ENCODE data around the gene WWOX. TPM values are rescaled to one million over a fixed set of nuclear protein-coding genes. Genes with fewer than 3 reads are reported as not detected.

The WWOX gene
- total RNA-seq, 1 donor from 2014 or later: 9.5 TPM

DNA sequence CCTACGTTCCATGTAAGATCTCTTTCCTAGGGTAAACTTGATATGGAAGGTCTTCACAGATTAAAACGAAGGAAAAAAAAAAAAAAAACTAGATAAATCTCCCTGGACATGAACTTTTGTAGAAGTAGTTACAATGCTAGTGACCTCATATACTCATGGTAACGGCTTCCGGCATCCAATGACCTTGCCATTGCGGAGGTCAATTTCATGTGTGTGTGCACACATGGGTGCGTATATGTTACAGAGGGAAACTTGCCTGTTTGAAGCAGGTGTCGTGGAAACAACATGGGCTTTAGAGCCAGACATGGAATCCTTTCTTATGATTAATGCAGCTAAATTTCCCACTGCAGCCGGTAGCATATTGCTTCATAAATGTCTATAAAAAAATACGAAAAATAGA is 1065.6 kb downstream of the WWOX start:
- DNase-seq (ENCODE audit: low read depth in 2 of 2): no peak

DNA sequence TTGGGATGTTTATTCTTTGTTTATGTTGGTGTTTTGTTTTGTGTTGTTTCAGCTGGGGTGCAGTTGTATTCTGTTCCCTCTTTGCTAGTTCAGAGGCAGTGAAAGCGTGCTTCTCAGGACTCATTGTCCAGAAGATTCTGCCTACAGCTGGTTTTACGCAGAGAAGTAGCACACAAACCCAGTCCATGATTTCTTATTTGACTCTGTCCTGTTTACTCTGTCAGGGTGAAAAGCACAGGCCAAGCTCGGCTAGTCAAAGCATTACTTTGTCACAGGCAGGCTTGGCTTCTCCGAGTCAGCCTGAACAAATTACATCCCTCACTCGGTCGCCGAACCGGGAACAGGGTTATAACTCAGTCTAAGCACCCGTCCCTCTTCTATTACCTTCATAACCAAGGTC is 1066.1 kb downstream of the WWOX start:
- no peak for DNase-seq (ENCODE audit: low read depth in 2 of 2)

- no peak for DNase-seq (ENCODE audit: low read depth in 2 of 2)
Measured at GRCh38 chr16:79167893-79168292, 1068.4 kb downstream of the WWOX start.

DNA sequence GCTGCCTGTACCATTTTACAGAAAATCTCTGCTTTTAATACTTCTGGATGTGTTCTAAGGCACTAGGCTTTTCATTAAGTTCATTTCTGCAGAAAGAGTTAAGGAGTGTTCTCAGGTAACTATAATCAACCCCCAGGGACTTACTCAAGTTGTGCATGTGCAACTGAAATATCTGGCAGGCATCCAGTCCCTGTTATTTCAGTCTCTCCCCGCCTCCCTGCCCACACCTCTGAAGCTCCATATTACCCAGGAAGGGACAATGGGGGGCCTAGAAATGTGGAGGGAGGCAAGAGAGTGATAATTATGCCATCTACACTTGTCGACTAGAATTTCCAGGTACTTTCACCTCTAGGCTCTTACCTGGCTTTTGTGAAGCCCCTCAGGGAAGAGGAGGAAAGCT is 1068.9 kb downstream of the WWOX start:
- no peak for DNase-seq (ENCODE audit: low read depth in 2 of 2)

DNA sequence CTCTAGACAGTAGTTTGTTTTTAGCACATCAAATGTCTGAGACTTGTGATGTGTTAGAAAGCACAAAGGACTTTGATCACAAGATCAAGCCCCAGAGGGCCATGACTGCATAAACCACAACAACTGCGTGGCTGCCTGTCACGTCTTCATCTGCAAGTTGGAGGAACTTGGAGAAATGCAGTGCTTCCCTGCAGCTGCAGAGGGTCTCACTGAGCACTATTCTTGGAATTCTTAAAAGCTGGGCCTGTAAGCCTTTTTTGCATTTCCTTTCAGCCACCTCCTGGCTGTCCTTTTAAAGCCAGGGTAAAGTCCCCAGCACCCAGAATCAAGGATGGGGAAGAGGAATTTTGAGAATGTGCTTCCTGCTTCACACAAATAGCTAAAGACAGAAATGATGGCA is 1069.8 kb downstream of the WWOX start:
- DNase-seq (ENCODE audit: low read depth in 2 of 2): no peak

- no peak for DNase-seq (ENCODE audit: low read depth in 2 of 2)
Measured at GRCh38 chr16:79170555-79171246, 1071.2 kb downstream of the WWOX start.

DNA sequence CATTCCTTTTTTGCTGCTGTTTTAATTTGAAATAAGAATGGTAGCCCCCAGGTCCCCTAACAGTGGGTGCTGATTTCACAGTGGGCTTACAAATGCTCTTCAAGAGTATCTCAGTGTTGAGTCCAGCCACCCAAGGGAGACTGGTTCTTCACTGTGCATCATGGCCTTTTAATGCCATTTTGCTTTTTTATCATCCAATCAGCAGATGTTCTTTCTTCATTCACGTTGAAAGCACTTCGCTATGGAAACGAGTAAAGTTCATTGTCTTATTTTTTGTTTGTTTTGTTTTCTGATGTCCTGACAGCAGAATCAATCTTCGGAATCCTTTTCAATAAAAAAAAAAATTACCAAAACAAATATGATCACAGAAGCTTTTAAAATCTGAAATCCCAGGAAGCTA is 1072.0 kb downstream of the WWOX start:
- DNase-seq (ENCODE audit: low read depth in 2 of 2): no peak

GRCh38 chr16:79171931-79172705 is 1072.7 kb downstream of the WWOX start:
- DNase-seq (ENCODE audit: low read depth in 2 of 2): no peak

- DNase-seq (ENCODE audit: low read depth in 2 of 2): no peak
Measured at GRCh38 chr16:79172976-79173500, 1073.6 kb downstream of the WWOX start.

GRCh38 chr16:79173919-79174318 is 1074.5 kb downstream of the WWOX start:
- no peak for DNase-seq (ENCODE audit: low read depth in 2 of 2)

GRCh38 chr16:79175286-79176057 is 1076.0 kb downstream of the WWOX start:
- DNase-seq (ENCODE audit: low read depth in 2 of 2): no peak

DNA sequence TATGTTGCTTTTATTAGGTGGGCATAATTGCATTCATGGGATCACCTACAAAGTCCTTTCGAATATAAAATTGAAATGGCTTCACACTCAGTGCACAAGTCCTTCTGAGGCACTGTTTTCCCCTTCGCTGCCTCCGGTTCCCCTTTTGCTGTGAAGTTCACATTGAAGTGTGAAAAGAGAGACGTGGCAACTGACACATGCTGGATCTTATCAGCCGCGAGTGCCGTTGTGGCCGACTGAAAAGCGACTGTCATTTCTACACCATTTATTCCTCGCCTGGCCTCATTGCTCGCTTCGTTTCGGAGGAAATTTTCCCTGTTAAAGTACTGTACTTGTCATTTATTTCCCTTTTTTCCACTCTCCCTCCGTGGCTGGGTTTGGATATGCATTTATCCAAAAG is 1077.6 kb downstream of the WWOX start:
- DNase-seq (ENCODE audit: low read depth in 2 of 2): no peak

DNA sequence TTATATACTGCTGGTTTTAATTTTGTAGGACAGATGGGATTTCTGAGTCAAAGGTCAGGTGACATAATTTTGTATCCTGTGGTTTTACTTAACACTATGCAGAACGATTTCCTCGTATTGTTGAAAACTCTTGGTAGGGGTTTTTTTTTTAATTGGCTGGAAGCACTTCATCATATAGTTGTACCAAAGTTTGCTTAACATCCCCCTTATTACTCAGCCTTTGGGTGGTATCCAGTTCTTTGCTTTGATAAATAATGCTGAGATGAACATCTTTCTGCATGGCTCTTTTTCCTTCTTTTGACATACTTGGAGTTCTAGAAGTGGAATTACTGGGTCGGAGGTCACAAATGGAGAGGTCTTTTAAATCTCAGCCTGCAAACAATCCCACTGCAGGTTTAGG is 1082.0 kb downstream of the WWOX start:
- no peak for DNase-seq (ENCODE audit: low read depth in 2 of 2)

- DNase-seq (ENCODE audit: low read depth in 2 of 2): no peak
Measured at GRCh38 chr16:79182616-79183015, 1083.2 kb downstream of the WWOX start.

- no peak for DNase-seq (ENCODE audit: low read depth in 2 of 2)
Measured at GRCh38 chr16:79183571-79183970, 1084.1 kb downstream of the WWOX start.

- no peak for DNase-seq (ENCODE audit: low read depth in 2 of 2)
Measured at GRCh38 chr16:79184464-79185030, 1085.1 kb downstream of the WWOX start.

GRCh38 chr16:79185711-79186110 is 1086.3 kb downstream of the WWOX start:
- DNase-seq (ENCODE audit: low read depth in 2 of 2): no peak

DNA sequence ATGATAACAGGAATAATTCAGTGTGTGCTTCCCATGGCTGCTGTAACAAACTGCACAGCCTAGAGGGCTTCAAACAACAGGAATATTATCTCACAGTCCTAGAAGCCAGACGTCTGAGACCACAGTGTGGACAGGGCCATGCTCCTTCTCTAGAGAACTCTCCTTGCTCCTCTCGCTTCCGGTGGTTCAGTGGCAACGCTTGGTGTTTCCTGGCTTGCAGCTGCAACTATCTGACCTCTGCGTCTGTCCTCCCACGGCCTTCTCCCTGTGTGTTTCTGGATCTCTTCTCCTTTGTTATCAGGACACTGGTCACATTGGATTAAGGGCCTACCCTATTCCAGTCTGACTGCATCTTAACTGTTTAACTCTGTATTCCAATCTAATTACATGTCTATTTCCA is 1086.7 kb downstream of the WWOX start:
- no peak for DNase-seq (ENCODE audit: low read depth in 2 of 2)

- DNase-seq (ENCODE audit: low read depth in 2 of 2): no peak
Measured at GRCh38 chr16:79188115-79188738, 1088.8 kb downstream of the WWOX start.

GRCh38 chr16:79188739-79189122 is 1089.3 kb downstream of the WWOX start:
- DNase-seq (ENCODE audit: low read depth in 2 of 2): no peak

GRCh38 chr16:79190542-79190941 is 1091.1 kb downstream of the WWOX start:
- DNase-seq (ENCODE audit: low read depth in 2 of 2): no peak
